Mucosa of stomach (tissue), 1 donor: ENCODE data around the gene EXOSC7.

Experiments used
- H3K27me3 ChIP-seq: one replicate; pipeline ENCODE4 v1.7.0; 2013; ENCODE audit warnings: mild to moderate bottlenecking, low read length; ENCODE audit not compliant: control insufficient read depth, insufficient read depth
- H3K36me3 ChIP-seq: one replicate; pipeline ENCODE4 v1.7.0; 2013; ENCODE audit warnings: low read length; ENCODE audit not compliant: control insufficient read depth, insufficient read depth
- H3K4me1 ChIP-seq: one replicate; pipeline ENCODE4 v1.7.0; 2013; ENCODE audit warnings: mild to moderate bottlenecking, low read length; ENCODE audit not compliant: control insufficient read depth, insufficient read depth
- H3K4me3 ChIP-seq: one replicate; pipeline ENCODE4 v1.7.0; 2013; ENCODE audit warnings: low read length
- H3K9ac ChIP-seq: one replicate; pipeline ENCODE4 v1.7.0; 2013; ENCODE audit warnings: mild to moderate bottlenecking, low read length, moderate library complexity
- H3K9me3 ChIP-seq: one replicate; pipeline ENCODE4 v1.7.0; 2013; ENCODE audit warnings: mild to moderate bottlenecking, low read length, moderate library complexity; ENCODE audit not compliant: control insufficient read depth
- donor health status: Pancreatic carcinoma.

EXOSC7 gene

GRCh38 chr3:45054196-45054857 is 78.3 kb downstream of the EXOSC7 start:
- no peaks in the 10 kb centered on the region for H3K9me3 ChIP-seq
- no peak overlapping the region for H3K9ac ChIP-seq
- H3K4me3 ChIP-seq, result no peak overlapping the region
- H3K27me3 ChIP-seq, result no peaks in the 10 kb centered on the region
- H3K36me3 ChIP-seq, result no peaks in the 10 kb centered on the region
- no peaks in the 10 kb centered on the region for H3K4me1 ChIP-seq

- H3K4me3 ChIP-seq, result no peak overlapping the region
- H3K9ac ChIP-seq, result no peak overlapping the region
- H3K9me3 ChIP-seq, result no peaks in the 10 kb centered on the region
- H3K36me3 ChIP-seq, result no peaks in the 10 kb centered on the region
- H3K4me1 ChIP-seq, result no peaks in the 10 kb centered on the region
- no peaks in the 10 kb centered on the region for H3K27me3 ChIP-seq
These were observed 79.0 kb downstream of the EXOSC7 start for GRCh38 chr3:45055032-45055410.

- Histone ChIP-seq H3K9me3 (no peaks in the 10 kb centered on the region), H3K36me3 (no peaks in the 10 kb centered on the region), H3K4me3 (no peak overlapping the region), H3K27me3 (no peaks in the 10 kb centered on the region), H3K9ac (no peak overlapping the region), H3K4me1 (no peaks in the 10 kb centered on the region)
These were observed 79.5 kb downstream of the EXOSC7 start for GRCh38 chr3:45055411-45056143.

- H3K9ac ChIP-seq, result no peak overlapping the region
- no peaks in the 10 kb centered on the region for H3K36me3 ChIP-seq
- no peaks in the 10 kb centered on the region for H3K27me3 ChIP-seq
- H3K4me1 ChIP-seq, result no peaks in the 10 kb centered on the region
- H3K4me3 ChIP-seq, result no peak overlapping the region
- H3K9me3 ChIP-seq, result no peaks in the 10 kb centered on the region
These were observed 80.7 kb downstream of the EXOSC7 start for GRCh38 chr3:45056608-45057301.

- H3K9me3 ChIP-seq, result no peaks in the 10 kb centered on the region
- no peaks in the 10 kb centered on the region for H3K36me3 ChIP-seq
- H3K27me3 ChIP-seq, result no peaks in the 10 kb centered on the region
- no peaks in the 10 kb centered on the region for H3K4me1 ChIP-seq
- H3K4me3 ChIP-seq, result no peak overlapping the region
- no peak overlapping the region for H3K9ac ChIP-seq
These were observed 81.5 kb downstream of the EXOSC7 start for GRCh38 chr3:45057557-45057956.

GRCh38 chr3:45059132-45059531 is 83.1 kb downstream of the EXOSC7 start:
- Histone ChIP-seq H3K4me3 (no peak overlapping the region), H3K9ac (no peak overlapping the region), H3K4me1 (no peaks in the 10 kb centered on the region), H3K27me3 (no peaks in the 10 kb centered on the region), H3K36me3 (no peaks in the 10 kb centered on the region), H3K9me3 (no peaks in the 10 kb centered on the region)

- Histone ChIP-seq H3K4me1 (peaks cover 3% of the 10 kb centered on the region), H3K36me3 (no peaks in the 10 kb centered on the region), H3K9ac (no peak overlapping the region)
These were observed 84.3 kb downstream of the EXOSC7 start for GRCh38 chr3:45060165-45060892.

More at GRCh38 chr3:45060165-45060892, 84.3 kb downstream of the EXOSC7 start:
- Histone ChIP-seq H3K9me3 (no peaks in the 10 kb centered on the region), H3K27me3 (no peaks in the 10 kb centered on the region), H3K4me3 (no peak overlapping the region)
